Activated CD4-positive, alpha-beta T cell treated with anti-CD3 and anti-CD28 coated beads for 24 hours (primary cell): Measurements from ENCODE around the gene LZTS2.

Experiments used
- DNase-seq, 2 donors: peaks; one replicate each; pipeline ENCODE4 v3.0.0-alpha.2; 2020; ENCODE audit warnings: low read depth in 2 of 2

Gene LZTS2

GRCh38 chr10:100979791-100980272 is 19.8 kb upstream of the LZTS2 start:
- DNase-seq = no peak

- DNase-seq = no peak
Measured at GRCh38 chr10:100980311-100980710, 19.3 kb upstream of the LZTS2 start.

DNA sequence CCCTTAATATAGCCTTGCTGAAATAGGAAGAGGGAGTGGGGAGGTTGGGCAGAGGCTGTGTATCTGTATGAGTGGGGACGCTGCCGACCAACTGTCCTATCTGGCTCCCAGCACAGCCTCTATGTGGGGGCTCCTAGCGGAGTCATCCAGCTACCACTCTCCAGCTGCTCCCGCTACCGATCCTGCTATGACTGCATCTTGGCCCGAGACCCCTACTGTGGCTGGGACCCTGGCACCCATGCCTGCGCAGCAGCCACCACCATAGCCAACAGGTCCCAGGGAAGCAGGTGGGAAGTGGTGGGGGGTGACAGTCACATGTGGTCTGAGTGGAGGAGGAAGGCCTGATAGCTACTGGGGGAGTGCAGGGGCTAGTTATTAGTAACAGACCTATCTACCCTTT is 18.9 kb upstream of the LZTS2 start:
- DNase-seq = no peak

DNA sequence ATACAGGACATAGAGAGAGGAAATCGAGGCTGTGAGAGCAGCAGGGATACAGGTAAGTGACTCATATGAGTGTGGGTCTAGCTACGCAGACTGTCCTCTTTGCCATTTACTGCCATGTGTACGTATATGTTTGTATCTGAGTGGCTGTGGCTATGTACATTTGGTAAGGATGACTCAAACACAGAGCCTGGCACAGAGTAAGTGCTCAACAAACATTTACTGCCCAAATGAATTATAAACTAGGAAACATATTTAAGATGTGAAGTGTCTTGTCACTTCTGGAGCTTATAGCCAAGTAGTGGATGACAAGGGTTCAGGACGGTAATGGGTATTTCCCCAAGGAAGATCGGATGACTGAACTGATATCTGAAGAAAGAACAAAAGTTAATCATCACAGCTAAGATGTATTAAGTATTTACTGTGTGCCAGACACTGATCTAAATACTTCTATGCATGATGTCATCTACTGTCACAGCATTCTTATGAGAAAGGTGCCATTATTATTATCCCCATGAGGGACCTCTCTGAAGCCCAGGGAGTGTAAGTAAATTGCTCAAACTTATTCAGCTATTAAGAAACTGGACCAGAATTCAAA is 18.3 kb upstream of the LZTS2 start:
- no peak for DNase-seq

GRCh38 chr10:100982916-100983830 is 16.4 kb upstream of the LZTS2 start:
- DNase-seq = no peak

- no peak for DNase-seq
Measured at GRCh38 chr10:100983868-100984671, 15.5 kb upstream of the LZTS2 start.

GRCh38 chr10:100984672-100985177 is 14.9 kb upstream of the LZTS2 start:
- no peak for DNase-seq

DNA sequence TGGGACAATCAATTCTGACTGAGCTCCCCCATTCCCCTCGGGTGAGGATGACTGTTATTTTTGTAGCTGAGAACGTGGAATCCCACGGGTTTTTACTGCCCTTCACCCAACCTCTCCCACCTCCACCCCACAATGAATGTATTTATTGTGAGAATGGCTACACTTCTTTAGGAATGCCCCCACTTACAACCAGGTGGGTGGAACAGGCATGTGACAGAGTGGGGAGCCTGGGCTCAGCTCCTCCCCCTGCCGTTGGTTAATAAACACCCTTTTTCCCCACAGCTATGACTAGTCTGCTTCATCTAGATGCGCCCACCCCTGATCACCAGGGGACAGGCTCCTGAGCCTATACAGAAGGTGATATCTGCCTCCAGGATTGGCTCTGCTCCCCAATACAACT is 14.3 kb upstream of the LZTS2 start:
- DNase-seq = no peak

DNA sequence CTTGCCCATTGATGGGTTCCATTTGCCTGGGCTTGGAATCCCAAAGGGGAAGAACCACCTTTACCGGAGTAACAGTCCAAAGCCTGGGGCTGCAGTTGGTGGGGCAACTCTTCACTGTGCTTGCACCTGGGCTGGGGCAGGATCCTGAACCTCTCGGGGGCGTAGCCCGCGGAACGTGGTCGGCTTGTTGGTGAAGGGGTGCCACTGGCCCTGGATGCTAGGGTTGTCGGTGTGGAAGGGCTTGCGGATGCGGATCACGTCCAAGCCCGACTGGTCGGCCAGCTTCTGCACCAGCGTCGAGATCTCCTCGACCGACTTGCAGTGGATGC is 13.0 kb upstream of the LZTS2 start:
- DNase-seq = no peak

- DNase-seq = peak; percentile 76 to 77
Measured at GRCh38 chr10:100986952-100987684, 12.5 kb upstream of the LZTS2 start, which contains the start of the genes MRPL43 and TWNK. TSS of gene MRPL43 (minus strand) at chr10:100987497. CDS start at chr10:100987443, 54 bp downstream. TSS of gene TWNK (plus strand) at chr10:100987543. CDS start at chr10:100988211, 668 bp downstream.

- DNase-seq = no peak
Measured at GRCh38 chr10:100987685-100988049, 11.9 kb upstream of the LZTS2 start.

- no peak for DNase-seq
Measured at GRCh38 chr10:100988166-100988565, 11.4 kb upstream of the LZTS2 start.

GRCh38 chr10:100989088-100989487 is 10.5 kb upstream of the LZTS2 start:
- no peak for DNase-seq

- DNase-seq = no peak
Measured at GRCh38 chr10:100993986-100994708, 5.5 kb upstream of the LZTS2 start.

DNA sequence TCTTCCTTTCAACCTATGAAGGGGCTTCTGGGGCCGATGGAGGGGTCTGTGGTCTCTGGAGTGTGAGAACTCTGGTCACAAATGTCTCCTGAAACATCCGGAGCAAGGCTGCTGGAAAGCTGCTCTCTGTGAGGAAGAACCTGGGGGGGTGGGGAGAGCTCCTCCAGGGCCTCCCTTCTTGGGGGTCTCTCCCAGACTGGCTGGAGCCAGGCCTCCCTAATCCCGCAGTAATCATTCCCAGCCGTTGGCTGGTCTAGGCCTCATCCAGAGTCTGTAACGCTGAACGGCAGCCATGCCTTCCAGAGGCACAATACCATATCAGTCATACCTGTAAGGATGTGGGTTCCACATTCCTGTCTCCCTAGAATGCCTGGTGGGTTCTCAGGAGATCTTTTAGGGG is 4.4 kb upstream of the LZTS2 start:
- no peak for DNase-seq

GRCh38 chr10:100996678-100997359 is 2.8 kb upstream of the LZTS2 start:
- no peak for DNase-seq

DNA sequence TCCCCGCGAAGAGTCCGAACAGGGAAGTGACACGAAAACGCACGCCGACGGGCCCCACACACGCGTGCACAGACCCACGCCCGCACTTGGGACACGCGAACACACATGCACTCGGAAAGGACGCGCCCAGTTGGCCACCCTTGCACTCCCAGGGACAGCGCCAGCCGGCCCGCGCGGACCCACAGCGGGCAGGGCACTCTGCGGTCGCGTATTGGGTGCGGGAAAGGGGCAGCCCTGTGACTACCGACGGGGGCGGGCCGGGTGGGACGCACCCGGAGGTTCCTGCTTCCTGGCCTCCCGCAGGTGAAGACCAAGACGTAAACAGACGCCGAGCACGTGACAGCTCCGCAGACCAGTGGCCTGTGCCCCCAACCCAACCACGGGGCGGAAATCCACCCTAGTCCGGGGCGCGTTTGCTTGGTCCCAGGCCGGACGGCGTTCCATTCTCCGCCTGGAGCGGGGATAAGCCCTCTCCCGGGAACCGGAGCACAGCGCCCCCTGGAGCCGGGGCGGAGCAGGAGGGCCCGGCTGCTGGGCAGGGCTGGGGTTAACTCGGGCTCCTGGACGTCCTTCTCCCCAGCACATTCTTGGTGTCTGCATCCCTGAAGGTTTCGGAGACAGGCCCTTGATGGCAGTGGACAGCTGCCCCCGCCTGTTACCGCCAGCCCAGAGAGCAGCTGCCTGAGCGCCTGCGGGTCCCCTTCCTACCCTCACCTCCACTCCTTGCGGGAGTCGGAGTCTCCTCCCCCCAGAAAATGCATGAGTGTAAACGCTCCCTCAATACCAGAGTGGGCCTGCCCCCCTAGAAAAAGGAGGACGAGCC is 2.0 kb upstream of the LZTS2 start:
- DNase-seq = peak; percentile 52 to 55

DNA sequence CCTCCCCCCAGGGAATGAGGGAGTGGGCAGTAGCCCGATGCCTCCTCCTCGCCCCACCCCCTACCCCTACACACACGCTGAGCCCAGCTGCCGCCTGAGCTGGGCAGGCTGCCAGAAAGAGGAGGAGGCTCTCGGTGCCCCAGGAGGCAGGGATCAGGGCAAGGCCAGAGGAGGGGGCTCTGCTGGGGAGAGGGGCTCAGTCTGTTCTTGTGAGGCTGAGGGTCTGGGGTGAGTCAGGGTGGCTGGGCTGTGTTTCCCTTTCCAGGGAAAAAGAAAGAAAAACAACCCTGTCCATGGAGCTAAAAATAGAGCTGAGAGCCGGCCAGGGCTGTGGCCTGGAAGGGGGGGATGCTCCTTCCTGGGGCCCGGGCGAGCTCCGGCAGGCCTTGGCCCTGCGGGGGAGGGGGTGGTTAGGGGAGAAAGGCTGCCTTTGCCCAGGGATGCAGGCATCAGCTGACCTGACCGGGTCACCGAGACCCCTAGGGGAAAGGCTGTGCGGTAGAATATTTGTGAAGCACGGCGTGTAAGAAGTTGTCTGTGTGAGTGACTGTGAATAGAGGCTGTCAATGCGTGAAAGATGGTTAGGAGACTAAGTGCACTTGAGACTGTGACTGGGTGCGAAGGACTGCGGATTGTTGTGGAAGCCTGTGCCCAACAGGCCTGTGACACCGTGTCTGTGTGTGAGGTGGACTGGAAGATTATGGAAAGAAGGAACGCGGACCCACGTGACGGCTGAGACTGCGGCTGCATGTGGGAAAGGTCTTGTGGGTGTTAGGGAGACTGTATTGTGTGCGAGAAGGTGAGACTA is 1.2 kb upstream of the LZTS2 start:
- peak; percentile 36 to 56 for DNase-seq
